ENCODE results near the gene MRGPRF.

MRGPRF gene

DNA sequence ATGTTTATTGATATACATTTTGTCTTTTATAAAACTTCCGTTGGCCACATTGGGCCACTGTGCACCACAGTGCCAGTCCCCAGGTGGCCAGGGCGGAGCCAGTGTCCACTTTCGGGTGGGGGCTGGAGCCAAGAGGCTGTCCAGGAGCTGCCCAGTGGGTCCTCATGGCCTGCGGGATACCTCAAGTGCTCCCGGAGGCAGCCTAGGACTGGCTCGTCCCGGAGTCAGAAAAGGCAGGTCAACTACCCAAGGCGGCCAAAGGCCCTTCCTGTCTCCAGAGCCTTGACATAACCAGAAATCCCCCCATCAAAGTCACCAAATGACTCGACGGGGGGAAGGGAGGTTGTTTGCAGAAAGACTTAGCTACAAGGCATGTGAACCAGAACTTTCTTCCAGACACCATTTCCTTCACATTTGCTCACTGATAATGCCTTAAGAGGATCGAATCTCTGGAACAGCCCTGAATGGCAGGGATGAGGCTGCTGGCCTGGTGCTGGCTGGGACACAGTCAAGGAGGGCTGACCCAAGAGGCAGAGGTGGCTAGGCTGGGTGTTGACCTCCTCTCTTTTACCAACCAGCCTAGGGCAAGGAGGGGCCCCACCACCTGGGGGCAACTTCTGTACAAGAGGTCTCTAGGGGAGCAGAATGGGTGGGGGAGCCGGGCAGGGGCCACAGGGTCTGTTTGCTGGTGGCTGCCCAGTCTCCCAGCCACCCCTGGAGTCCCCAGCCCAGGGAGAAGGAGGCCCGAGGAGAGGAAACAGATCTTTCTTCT lies 8.4 kb downstream of the MRGPRF start:
- H3K79me2 ChIP-seq (ENCODE audit: insufficient read depth, low read length) = no peaks in the 10 kb centered on the region
- no peak overlapping the region for H3K27ac ChIP-seq (ENCODE audit: low read length)
- H3K9ac ChIP-seq (ENCODE audit: low read depth, low read length) = no peak overlapping the region
- no peaks in the 10 kb centered on the region for H3K4me1 ChIP-seq (ENCODE audit: insufficient read depth, low read length)
- peaks cover 7% of the 10 kb centered on the region for H3K27me3 ChIP-seq (ENCODE audit: insufficient read depth, low read length, poor library complexity)
- TF ChIP-seq, protein P1, sequence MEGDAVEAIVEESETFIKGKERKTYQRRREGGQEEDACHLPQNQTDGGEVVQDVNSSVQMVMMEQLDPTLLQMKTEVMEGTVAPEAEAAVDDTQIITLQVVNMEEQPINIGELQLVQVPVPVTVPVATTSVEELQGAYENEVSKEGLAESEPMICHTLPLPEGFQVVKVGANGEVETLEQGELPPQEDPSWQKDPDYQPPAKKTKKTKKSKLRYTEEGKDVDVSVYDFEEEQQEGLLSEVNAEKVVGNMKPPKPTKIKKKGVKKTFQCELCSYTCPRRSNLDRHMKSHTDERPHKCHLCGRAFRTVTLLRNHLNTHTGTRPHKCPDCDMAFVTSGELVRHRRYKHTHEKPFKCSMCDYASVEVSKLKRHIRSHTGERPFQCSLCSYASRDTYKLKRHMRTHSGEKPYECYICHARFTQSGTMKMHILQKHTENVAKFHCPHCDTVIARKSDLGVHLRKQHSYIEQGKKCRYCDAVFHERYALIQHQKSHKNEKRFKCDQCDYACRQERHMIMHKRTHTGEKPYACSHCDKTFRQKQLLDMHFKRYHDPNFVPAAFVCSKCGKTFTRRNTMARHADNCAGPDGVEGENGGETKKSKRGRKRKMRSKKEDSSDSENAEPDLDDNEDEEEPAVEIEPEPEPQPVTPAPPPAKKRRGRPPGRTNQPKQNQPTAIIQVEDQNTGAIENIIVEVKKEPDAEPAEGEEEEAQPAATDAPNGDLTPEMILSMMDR (IDR thresholded peaks at IDR 0.05; ENCODE audit: borderline replicate concordance, extremely low read depth, low read length, poor library complexity, severe bottlenecking) = no peak
- no peak for TF ChIP-seq EZH2 (IDR thresholded peaks at IDR 0.05; ENCODE audit: borderline replicate concordance, low read depth, low read length, severe bottlenecking)
- no peaks in the 10 kb centered on the region for H3K36me3 ChIP-seq (ENCODE audit: insufficient read depth, low read length)
- DNase-seq (no peak), ATAC-seq (ENCODE audit: insufficient read depth, low read depth) (no peak)
- no peak overlapping the region for H2AFZ ChIP-seq (ENCODE audit: low read depth, low read length)
- H3K9me3 ChIP-seq (ENCODE audit: insufficient read depth, low read length, severe bottlenecking) = no peaks in the 10 kb centered on the region
- no peak overlapping the region for H3K4me2 ChIP-seq (ENCODE audit: insufficient read depth, low read length)
- no peak overlapping the region for H3K4me3 ChIP-seq (ENCODE audit: low read depth in 1 of 2, low read length in 2 of 2)
- H4K20me1 ChIP-seq (ENCODE audit: insufficient read depth, low read length) = 0 out of 2 replicates have a peak, but pooled peaks cover 6% of the 10 kb centered on the region

DNA sequence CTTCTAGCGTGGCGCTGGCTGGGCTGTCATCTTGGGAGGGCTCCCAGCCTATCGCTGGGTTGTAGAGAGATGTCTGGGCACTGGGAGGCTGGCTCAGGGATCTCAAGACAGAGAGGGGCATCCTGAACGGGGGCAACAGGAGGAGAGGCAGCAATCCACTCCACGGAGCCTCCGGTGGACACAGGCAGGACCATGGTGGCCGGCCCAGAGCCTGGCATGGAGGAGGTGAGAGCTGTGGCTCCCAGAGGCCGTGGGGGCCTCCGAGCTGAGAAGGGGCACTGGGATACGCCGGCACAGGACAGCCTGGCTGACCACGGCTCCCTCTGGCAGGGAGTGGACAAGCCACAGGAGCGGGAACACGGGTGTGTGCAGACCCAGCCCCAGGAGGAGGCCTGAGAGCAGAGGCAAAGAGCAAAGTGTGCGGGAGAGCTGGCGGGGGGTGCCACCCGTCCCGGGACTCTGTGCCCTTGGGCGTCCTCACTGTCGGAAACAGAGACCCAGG lies 9.1 kb downstream of the MRGPRF start:
- H3K36me3 ChIP-seq (ENCODE audit: insufficient read depth, low read length) = no peaks in the 10 kb centered on the region
- TF ChIP-seq EZH2 (IDR thresholded peaks at IDR 0.05; ENCODE audit: borderline replicate concordance, low read depth, low read length, severe bottlenecking) = no peak
- TF ChIP-seq, protein P1 (IDR thresholded peaks at IDR 0.05; ENCODE audit: borderline replicate concordance, extremely low read depth, low read length, poor library complexity, severe bottlenecking) = no peak

DNA sequence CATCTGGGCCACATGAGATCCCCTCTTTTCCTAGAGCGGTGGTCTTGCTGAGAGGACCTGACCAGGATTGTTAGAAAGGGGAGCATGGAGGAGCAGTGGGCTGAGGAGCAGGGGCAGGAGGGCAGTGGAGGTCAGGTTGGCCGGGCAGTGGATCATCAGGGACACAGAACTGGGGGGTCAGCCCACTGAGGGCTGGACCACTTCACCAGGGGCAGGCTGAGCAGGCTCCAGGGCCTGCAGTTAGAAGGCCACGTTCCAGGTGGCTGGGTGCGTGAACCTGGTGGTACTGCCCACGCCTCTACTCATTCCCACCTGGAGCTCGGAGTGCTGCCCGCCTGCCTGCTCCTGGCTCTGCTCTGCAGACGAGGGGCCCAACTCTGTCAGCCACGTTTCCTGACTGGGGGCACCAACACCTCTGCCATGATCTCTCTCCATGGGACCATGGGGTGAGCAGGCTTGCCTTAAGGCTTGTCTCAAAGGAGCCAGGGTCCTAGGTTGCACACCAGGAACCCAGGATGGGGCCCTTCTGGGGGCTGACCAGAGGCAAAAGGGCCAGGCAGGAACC lies 9.7 kb downstream of the MRGPRF start:
- ATAC-seq (ENCODE audit: insufficient read depth, low read depth) (no peak), DNase-seq (no peak)
- no peak overlapping the region for H2AFZ ChIP-seq (ENCODE audit: low read depth, low read length)
- no peak overlapping the region for H3K9ac ChIP-seq (ENCODE audit: low read depth, low read length)
- no peaks in the 10 kb centered on the region for H3K79me2 ChIP-seq (ENCODE audit: insufficient read depth, low read length)
- no peak overlapping the region for H3K27ac ChIP-seq (ENCODE audit: low read length)
- peaks cover 7% of the 10 kb centered on the region for H3K27me3 ChIP-seq (ENCODE audit: insufficient read depth, low read length, poor library complexity)
- H3K4me2 ChIP-seq (ENCODE audit: insufficient read depth, low read length) = no peak overlapping the region
- 0 out of 2 replicates have a peak, but pooled peaks cover 6% of the 10 kb centered on the region for H4K20me1 ChIP-seq (ENCODE audit: insufficient read depth, low read length)
- peaks cover 4% of the 10 kb centered on the region; the same call in 1 of the 2 replicates for H3K4me1 ChIP-seq (ENCODE audit: insufficient read depth, low read length)
- no peaks in the 10 kb centered on the region for H3K36me3 ChIP-seq (ENCODE audit: insufficient read depth, low read length)
- H3K4me3 ChIP-seq (ENCODE audit: low read depth in 1 of 2, low read length in 2 of 2) = no peak overlapping the region
- H3K9me3 ChIP-seq (ENCODE audit: insufficient read depth, low read length, severe bottlenecking) = no peaks in the 10 kb centered on the region
- TF ChIP-seq EZH2 (IDR thresholded peaks at IDR 0.05; ENCODE audit: borderline replicate concordance, low read depth, low read length, severe bottlenecking) = no peak
- TF ChIP-seq, protein P1 (IDR thresholded peaks at IDR 0.05; ENCODE audit: borderline replicate concordance, extremely low read depth, low read length, poor library complexity, severe bottlenecking) = no peak

More for the DNA sequence above, 9.1 kb downstream of the MRGPRF start:
- Histone ChIP-seq H4K20me1 (ENCODE audit: insufficient read depth, low read length) (0 out of 2 replicates have a peak, but pooled peaks cover 6% of the 10 kb centered on the region), H2AFZ (ENCODE audit: low read depth, low read length) (no peak overlapping the region), H3K4me2 (ENCODE audit: insufficient read depth, low read length) (no peak overlapping the region), H3K27ac (ENCODE audit: low read length) (no peak overlapping the region), H3K27me3 (ENCODE audit: insufficient read depth, low read length, poor library complexity) (peaks cover 7% of the 10 kb centered on the region), H3K79me2 (ENCODE audit: insufficient read depth, low read length) (no peaks in the 10 kb centered on the region), H3K9ac (ENCODE audit: low read depth, low read length) (no peak overlapping the region), H3K9me3 (ENCODE audit: insufficient read depth, low read length, severe bottlenecking) (no peaks in the 10 kb centered on the region), H3K4me1 (ENCODE audit: insufficient read depth, low read length) (no peaks in the 10 kb centered on the region), H3K4me3 (ENCODE audit: low read depth in 1 of 2, low read length in 2 of 2) (no peak overlapping the region)
- DNase-seq = no peak
- ATAC-seq (ENCODE audit: insufficient read depth, low read depth) = no peak
